HG03520 (cell line): Measurements from ENCODE around the gene RNASE1.

Experiments used
- ATAC-seq: cut with Tn5 transposase; IDR thresholded peaks from one replicate; pipeline ENCODE4 v1.9.1; 2021; ENCODE audit warnings: mild to moderate bottlenecking, moderate library complexity; ENCODE audit not compliant: unreplicated experiment

The RNASE1 gene

GRCh38 chr14:20808162-20808483 lies 5.5 kb upstream of the RNASE1 start:
- ATAC-seq, result no peak

GRCh38 chr14:20807304-20808161 lies 4.9 kb upstream of the RNASE1 start:
- ATAC-seq, result no peak

GRCh38 chr14:20805485-20805884 lies 2.8 kb upstream of the RNASE1 start:
- no peak for ATAC-seq

DNA sequence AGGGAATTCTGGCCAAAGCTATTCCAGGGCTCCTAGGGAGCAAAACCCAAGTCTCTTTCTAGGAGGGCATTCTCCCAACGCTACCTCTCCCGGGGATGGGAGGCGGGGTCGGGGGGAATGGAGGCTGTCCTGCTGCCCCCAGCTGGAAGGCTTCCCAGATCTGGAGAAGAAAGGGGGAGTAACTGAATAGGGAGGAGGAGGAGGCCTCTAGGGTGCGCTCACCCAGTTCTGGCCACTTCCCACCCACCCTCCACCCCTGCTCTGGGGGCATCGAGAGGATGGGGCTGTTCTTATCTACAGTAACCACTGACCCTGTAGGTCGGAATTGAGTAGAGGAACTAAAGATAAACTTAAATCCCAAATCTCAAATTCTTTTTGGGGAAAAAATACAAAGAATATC lies 579 bp upstream of the RNASE1 start:
- no peak for ATAC-seq

DNA sequence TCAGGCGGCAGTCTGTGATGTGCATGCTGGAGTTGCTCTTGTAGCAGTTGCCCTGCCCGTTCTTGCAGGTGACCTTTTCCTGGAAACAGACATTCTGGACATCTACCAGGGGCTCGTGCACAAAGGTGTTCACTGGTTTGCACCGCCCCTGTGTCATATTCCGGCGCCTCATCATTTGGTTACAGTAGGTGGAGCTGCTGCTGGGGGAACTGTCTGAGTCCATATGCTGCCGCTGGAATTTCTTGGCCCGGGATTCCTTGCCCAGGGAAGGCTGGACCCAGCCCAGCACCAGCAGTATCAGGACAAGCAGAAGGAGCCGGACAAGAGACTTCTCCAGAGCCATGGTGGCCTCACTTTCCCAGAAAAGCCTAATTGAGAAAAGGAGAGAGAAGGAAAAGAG lies 918 bp downstream of the RNASE1 start:
- ATAC-seq, result no peak

- ATAC-seq, result no peak
Observed at GRCh38 chr14:20799892-20800544, 2.6 kb downstream of the RNASE1 start.

GRCh38 chr14:20799456-20799891 lies 3.2 kb downstream of the RNASE1 start:
- no peak for ATAC-seq

- no peak for ATAC-seq
Observed at GRCh38 chr14:20798932-20799331, 3.7 kb downstream of the RNASE1 start.

- ATAC-seq, result no peak
Observed at GRCh38 chr14:20798318-20798717, 4.3 kb downstream of the RNASE1 start.

DNA sequence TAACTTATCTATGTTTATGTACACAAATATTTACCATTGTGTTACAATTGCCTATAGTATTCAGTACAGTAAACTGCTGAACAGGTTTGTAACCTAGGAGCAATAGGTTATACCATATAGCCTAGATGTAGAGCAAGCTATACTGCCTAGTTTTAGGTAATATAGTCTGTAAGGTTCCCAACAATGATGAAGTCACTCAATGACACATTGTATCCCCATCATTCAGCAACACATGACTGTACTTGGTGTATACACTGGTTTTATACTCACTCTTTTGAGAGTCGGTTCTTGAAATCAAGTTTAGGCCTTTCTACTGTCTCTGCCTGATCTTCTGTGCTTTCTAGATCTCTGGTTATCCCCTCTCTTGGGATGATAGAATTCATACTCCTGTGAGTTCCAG lies 5.5 kb downstream of the RNASE1 start:
- no peak for ATAC-seq

GRCh38 chr14:20794644-20795369 lies 7.8 kb downstream of the RNASE1 start:
- ATAC-seq, result no peak

- ATAC-seq, result no peak
Observed at GRCh38 chr14:20792556-20792955, 10.1 kb downstream of the RNASE1 start.

GRCh38 chr14:20791597-20791996 lies 11.0 kb downstream of the RNASE1 start:
- ATAC-seq, result no peak

- no peak for ATAC-seq
Observed at GRCh38 chr14:20791187-20791586, 11.5 kb downstream of the RNASE1 start.

- no peak for ATAC-seq
Observed at GRCh38 chr14:20790464-20791116, 12.1 kb downstream of the RNASE1 start.

- ATAC-seq, result no peak
Observed at GRCh38 chr14:20789230-20789813, 13.3 kb downstream of the RNASE1 start.

- no peak for ATAC-seq
Observed at GRCh38 chr14:20787025-20787424, 15.6 kb downstream of the RNASE1 start.

DNA sequence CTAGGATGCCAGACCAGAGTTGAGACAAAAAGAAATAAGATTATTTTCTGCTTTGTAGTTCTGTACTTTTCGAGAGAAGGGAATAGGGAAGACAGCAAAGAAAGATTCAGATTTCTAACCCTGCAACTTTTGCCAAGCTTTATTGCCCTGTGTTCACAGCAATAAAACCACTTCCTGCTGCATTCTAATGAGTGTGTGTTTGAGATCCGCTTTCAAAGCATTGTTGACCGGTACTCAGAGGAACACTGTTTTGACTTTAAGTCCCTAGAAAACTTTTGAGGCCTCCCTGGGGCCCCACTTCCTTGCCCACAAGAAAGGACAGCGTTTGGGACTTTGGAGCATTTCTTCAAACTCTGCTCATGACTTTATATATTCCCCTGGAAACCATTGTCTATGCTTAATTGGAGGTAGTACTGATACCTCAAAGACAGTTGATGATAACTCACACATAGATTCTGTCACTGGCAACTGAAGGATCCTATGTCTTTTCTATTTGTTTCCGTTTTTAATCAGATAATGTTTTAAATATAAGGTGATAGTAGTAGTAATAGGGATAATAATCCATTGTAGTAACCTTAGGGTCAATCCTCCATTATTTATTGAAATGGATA lies 20.3 kb downstream of the RNASE1 start:
- peak; percentile 32 for ATAC-seq

DNA sequence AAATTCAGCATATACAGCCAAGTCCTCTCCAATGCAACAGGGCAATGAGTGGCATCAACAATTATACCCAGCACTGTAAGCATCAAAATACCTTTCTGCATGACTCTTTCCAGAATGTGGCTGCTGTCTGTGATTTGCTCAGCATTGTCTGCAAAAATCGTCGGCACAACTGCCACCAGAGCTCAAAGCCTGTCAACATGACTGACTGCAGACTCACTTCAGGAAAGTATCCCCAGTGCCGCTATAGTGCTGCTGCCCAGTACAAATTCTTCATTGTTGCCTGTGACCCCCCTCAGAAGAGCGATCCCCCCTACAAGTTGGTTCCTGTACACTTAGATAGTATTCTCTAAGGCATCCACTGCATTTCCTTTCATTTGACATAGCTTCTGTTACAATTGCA lies 20.8 kb downstream of the RNASE1 start:
- no peak for ATAC-seq

DNA sequence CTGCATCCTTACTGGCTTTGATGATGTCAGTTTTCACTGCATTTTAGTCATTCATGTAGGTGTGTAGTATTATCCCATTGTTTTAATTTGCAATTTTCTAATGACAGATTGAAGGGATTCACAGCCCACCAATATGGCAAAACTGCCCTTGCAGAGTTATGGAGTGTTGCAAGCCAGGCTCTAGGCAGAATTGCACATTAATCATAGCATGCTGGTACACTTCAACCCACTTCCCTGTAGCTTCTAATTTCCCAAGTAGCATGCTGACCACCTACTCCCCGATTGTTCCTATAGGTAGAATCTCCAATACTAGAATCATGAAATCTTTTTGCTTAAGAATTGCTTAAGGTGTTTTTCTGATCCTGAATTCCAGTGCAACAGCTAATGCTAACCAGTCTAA lies 26.7 kb downstream of the RNASE1 start:
- no peak for ATAC-seq

GRCh38 chr14:20775043-20775442 lies 27.6 kb downstream of the RNASE1 start:
- ATAC-seq, result no peak
